Activated CD4-positive, CD25-positive, alpha-beta regulatory T cell (primary cell): ENCODE data around the gene AOAH.
"Not testable (repeated sequence)": the region's sequence is repeated elsewhere in the genome, so short reads cannot be mapped to it uniquely, and the experiment has no call there.

Source experiments
- DNase-seq, 4 experiments: peaks; one replicate each; lab custom pipeline; 2025; lab: John Stamatoyannopoulos, UW

AOAH gene

DNA sequence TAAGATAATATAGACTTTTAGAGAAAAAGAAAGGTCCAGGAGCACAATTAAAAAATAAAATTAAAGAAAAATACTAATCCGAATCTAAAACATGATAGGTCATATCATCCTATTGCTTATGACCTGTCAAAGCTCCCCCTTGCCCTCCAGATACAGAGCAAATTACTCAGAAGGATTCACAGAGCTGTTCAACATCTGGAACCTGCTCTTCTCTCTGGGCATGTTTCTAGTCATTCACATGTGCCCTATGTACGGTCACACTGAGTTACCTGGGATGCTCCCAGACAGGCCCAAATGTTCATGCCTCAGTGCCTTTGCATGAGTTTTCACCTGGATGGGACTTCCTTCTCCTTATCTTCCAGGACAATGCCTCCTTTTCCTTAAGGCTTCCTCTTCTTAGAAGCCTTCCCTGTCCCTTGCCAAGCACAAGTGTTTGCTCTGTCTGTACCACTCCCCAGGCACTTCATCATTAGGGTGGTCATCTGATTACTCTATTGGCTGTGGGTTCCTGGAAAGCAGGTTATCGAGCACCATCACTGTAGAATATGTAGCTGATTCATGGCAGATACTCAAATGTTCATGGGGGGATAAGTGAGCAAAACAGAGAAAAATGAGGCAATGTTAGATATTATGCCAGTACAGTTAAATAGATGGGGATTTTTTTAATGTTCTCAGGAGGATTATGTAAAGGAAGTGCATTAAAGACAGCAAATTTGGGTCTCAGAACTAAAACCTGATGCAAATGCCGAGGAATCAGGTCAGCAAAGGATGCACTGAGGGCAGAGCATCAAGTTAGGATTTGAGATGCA is 12.0 kb upstream of the AOAH start:
- DNase-seq, result no peak

DNA sequence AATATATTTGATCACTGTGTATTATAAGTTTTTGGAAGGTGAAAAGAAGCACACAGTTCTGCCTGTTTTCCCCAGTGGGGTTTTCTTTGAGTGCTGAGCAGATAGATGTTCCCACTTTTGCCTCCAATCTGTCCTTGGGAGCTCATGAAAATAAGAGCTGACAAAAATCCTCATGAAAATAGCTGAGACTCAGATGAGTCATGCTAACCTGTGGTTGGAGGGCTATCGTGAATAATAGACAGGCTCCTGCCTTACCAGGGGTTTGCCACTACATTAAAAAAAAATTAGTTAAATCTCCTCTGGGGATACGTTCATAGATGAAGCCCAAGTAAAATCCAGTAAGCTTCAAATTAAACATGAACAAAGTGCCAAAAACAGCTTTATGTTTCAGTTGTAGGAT is 10.9 kb upstream of the AOAH start:
- DNase-seq, result no peak

DNA sequence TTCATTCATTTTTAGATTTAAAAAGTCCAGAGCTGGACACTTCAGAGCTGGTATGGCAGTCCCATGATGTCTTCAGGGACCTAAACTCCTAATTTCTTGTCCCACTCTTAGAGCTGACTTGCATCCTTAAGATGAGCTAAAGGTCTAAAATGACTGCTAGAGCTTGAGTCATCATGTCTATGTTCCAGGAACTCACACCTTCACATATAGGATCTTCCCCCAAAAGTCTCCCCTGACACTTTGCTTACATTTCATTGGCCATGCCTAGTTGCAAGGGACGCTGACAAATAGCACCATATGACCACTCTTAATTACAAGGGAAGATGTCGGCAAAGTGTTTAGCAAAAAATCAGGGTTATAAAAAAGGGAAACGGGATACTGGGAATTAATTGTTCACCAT is 10.4 kb upstream of the AOAH start:
- no peak for DNase-seq

DNA sequence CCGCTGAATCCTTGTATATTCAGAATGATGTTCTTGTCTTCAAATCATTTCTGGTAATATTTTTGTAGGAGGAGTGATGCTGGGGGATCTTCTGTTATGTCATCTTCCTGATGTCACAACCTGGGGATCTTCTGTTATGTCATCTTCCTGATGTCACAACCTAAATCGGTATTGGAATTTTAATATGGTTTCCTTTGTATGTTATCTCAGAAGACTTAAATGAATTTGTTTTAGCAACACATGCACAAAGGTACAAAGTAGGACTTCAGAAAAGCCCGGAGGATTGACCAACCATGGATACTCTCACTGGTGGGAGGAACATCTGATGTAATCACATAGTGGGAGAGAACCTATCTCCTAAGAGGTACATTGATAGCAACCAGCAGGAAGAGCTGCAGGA is 9.1 kb upstream of the AOAH start:
- DNase-seq, result no peak

- no peak for DNase-seq
Observed at GRCh38 chr7:36732806-36733205, 8.5 kb upstream of the AOAH start.

DNA sequence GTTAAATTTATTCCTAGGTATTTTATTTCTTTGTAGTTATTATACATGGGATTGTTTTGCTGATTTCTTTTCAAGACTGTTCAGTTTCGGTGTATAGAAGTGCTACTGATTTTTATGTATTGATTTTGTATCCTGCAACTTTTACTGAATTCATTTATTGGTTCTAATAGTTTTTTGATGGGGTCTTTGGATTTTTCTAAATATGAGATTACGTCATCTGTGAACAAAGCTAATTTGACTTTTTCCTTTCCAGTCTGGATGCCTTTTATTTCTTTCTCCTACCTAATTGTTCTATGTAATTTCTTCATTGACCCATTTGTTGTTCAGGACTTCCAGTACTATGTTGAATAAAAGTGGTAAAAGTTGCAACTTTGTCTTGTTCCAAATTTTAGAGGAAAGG is 5.8 kb upstream of the AOAH start:
- DNase-seq, result no peak

DNA sequence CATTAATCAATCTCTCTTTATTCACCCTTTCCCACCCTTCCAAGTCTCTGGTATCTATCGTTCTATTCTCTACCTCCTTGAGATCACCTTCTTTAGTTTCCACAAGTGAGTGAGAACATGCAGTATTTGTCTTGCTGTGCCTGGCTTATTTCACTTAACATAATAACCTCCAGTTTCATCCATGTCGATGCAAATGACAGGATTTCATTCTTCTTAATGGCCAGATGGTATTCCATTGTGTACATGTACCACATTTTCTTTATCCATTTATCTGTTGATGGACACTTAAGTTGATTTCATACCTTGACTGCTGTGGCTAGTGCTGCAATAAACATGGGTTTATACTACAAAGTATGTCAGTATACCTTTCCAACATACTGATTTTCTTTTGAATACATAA is 3.8 kb upstream of the AOAH start:
- DNase-seq, result no peak

- no peak for DNase-seq
Observed at GRCh38 chr7:36726806-36727503, 2.7 kb upstream of the AOAH start.

GRCh38 chr7:36726311-36726710 is 2.0 kb upstream of the AOAH start:
- no peak for DNase-seq

GRCh38 chr7:36724996-36725395 is 702 bp upstream of the AOAH start:
- DNase-seq, result no peak

DNA sequence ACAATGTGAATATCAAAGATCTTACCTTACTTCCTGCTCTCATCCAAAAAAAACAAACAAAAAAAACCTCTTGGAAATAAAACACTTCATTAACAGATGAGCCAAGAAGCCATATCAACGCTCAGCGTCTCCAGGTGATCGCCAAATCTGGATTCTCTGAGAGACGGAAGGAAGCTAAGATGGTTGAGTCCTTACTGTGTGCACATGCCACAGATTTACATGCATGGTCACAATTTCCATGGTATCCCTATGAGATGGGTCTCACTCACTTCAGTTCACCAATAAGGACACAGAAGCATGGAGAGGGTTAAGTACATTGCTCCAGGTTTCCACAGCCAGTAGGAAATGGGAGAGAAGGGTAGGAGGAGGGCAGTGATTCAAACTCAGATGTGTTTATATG is 1.0 kb downstream of the AOAH start:
- no peak for DNase-seq

DNA sequence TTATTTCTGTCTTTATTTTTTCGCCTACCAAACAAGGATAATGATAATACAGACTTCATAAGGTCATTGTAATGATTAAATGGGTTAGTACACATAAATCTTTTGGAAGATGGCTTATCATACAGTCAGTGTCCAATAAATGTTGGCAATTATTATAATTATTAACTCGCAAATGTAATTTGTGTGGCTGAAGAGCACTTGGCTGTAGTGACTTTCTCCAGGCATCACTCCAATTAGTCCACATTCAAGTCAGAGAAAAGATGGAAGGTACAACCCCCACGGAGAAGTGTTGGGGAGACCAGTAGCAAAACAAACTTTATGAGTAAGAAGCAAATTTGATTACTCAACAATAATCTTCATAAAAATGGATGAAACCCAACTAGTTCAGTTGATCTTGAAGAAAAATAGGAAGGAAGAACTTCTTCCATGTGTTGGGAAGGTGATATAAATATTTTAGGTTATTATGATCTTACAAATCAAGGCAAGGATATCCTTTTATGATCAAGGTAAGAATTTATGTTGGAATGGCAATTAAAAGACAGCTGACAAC is 5.1 kb downstream of the AOAH start:
- no peak for DNase-seq

DNA sequence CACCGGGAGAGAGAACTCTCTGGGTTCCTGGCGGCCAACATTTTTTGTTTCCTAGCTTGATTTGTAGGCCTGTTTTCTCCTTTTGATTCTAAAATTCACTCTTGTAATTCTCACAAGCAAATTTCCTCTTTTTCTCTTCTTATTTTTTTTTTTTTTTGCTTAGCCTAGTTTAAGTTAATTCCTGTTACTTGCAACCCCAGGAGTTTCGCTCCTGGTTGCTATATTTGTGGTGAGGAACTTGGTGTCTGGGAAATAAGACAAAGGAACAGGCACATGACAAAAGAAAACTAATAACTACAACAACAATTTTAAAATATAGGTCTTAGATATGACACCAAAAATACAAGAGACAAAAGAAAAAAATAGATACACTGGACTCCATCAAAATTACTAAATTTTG is 6.7 kb downstream of the AOAH start:
- no peak for DNase-seq

DNA sequence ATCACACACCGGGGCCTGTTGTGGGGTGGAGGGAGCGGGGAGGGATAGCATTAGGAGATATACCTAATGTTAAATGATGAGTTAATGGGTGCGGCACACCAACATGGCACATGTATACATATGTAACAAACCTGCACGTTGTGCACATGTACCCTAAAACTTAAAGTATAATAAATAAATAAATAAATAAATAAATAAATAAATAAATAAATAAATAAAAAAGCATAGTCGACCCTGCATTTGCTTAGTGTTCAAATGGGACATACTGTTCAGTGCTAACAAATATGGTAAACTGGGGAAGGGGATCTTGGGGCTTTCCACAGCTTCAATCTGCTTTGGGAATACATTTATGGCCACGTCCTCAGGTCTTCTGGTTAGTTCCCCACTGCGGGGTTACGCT is 7.5 kb downstream of the AOAH start:
- DNase-seq, result not testable (repeated sequence)

DNA sequence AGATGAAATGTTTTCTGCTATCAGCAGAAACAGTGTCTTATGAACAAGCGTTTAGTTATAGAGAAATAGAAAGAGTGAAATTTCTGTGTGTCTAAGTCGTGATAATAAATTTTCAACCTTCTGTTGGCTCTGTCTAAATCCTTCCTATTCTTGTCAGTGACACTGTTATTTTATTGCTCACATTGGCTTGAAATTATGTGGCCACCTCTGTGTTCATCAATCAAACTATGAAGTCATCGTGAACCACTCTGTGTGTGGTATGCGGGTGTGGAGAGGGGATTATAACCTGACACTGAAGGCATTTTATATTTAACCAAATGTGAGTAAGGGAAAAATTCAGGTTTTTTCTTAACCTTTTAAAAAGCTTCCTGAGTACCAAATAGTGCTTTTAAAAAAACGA is 12.3 kb downstream of the AOAH start:
- DNase-seq, result no peak

GRCh38 chr7:36711256-36711655 is 13.0 kb downstream of the AOAH start:
- DNase-seq, result no peak

DNA sequence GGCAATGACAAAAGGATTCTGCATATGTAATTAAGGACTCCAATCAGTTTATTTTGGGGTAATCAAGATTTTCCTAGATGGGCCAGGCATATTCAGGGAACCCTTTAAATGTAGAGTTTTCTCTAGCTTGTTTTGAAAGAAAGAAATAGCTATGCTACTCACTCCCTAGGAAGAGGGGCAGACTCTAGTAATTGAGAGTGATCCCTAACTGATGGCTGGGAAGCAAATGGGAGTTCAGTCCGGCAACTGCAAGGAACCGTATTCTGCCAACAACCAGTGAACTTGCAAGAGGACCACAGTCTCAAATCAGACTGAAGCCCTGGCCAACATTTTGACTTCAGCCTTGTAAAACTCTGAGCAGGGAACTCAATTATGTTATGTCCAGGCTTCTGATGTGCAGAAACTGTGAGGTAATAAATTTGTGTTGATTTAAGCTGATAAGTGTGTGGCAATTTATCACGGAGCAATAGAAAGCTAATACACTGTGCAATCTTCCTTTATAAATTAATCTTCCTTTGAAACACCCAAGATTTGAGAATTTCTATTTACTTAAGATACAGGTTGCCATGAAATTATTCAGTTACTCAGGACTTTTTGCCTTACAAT is 14.0 kb downstream of the AOAH start:
- no peak for DNase-seq

DNA sequence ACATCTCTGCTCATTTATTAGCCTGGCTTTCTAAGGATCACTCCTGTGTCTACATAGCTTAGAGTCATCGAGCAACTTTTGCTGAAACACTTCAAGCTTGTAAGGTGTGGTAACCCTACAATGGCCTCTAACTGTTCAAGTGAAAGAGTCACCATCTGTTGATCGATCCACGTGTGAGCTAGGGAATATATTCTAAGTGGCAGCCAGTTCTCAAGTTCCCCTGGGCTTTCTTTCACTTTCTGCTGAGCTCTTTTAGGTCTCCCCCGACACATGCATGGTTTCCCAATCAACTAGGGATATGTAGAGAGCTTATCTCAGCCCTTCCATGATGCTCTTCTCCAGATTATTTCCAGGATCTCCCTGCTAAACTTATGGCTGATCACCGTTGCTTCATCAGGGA is 15.5 kb downstream of the AOAH start:
- no peak for DNase-seq

DNA sequence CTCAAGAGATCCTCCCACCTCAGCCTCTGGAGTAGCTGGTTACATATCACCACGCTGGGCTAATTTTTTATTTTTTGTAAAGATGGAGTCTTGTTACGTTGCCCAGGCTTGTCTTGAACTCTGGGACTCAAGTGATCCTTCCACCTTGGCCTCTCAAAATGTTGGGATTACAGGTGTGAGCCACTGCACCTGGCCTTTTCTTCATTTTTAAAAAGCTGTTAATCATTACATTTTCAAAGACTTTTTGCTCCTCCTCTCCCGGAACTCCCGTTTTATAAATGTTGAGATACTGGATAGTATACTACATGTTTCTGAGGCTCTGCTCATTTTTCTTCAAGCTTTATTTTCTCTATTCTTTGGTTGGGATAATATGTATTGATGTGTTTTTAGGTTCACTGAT is 16.4 kb downstream of the AOAH start:
- DNase-seq, result no peak

- no peak for DNase-seq
Observed at GRCh38 chr7:36707465-36707864, 16.8 kb downstream of the AOAH start.

- DNase-seq, result not testable (repeated sequence)
Observed at GRCh38 chr7:36703860-36704259, 20.4 kb downstream of the AOAH start.

DNA sequence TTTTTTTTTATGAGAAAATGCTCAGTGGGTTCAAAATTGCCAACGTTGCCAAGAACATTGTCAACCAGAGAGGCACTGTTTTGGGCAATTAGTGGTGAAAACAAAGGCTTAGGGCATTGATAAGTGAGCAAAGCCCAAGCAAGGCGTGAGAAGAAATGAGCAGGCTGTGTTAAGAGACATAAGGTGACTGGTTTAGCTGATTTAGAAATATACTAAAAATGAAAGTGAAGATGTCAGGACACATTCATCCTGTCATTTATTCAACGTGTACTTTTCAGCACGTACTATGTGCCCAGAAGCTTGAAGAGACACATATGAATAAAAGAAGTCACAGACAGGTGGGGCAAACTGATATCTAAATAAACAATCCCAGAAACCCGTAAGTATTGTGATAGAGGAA is 31.8 kb downstream of the AOAH start:
- DNase-seq, result no peak

DNA sequence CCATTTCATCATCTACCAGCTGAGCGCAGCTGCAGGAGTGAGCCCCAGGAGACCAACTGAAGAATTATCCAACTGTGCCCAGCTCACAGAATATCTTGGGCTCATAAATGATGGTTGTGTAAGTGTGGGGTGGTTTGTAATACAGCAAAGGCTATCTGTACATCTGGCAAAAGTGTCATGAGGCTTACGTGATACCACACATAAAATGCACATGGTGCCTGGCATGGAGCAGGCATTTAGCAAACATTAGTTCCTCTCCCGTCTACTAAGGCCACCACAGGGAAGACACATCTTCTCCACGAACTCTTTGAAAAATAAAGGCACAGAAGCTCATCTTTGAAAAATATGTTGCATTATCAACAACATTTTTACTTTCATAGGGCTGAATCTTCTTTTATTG is 32.3 kb downstream of the AOAH start:
- DNase-seq, result no peak
